ENCODE data around the gene BLOC1S3. TPM values are rescaled to one million over a fixed set of nuclear protein-coding genes. Genes with fewer than 3 reads are reported as not detected.

Gene BLOC1S3
- total RNA-seq, 2 experiments from 2014 or later: 16.3 to 20.4 TPM

GRCh38 chr19:45150751-45151281 is 27.8 kb upstream of the BLOC1S3 start:
- POLR2A ChIA-PET: interaction anchor here (0.5 to 2.5 kb wide), 2 partner anchors 14 to 20 kb away, joined by 3 to 6 read pairs; no protein-coding TSS in a partner anchor

DNA sequence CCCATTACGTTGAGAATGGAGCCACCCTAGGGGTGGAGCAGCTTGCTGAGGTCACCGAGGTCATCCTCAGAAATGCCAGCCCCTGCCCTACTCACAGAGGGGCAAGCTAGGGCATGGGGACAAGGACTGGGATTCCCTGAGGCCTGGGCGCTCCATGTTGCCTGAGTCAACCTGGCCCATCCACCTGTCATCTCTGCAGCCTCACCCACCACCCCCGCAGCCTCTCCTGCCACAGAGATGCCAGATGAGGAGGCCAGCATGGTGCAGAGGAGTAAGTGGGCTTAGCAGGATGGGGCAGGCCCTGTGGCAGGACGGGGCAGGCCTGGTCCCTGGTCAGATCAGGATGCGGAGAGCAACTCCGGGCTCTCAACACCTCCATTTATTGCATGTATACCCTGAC is 27.3 kb upstream of the BLOC1S3 start:
- Mint-ChIP-seq H3K4me3 (no peak overlapping the region), H3K4me1 (peaks cover 29% of the 10 kb centered on the region), H3K27ac (no peak overlapping the region), H3K9me3 (peaks cover 2% of the 10 kb centered on the region), H3K36me3 (ENCODE audit: low read depth) (peaks cover 4% of the 10 kb centered on the region), H3K27me3 (peaks cover 25% of the 10 kb centered on the region)
- ChIA-PET CTCF (no interaction called here), POLR2A (interaction anchor here (0.5 to 3.3 kb wide), 4 partner anchors 13 to 27 kb away, joined by 3 to 20 read pairs (median 4); partner anchors contain the start of genes BLOC1S3 and TRAPPC6A)
- no peak for DNase-seq

More at GRCh38 chr19:45150751-45151281, 27.8 kb upstream of the BLOC1S3 start:
- H3K4me1 Mint-ChIP-seq: peaks cover 29% of the 10 kb centered on the region
- no peak overlapping the region for H3K4me3 Mint-ChIP-seq
- H3K27ac Mint-ChIP-seq: no peak overlapping the region
- peaks cover 24% of the 10 kb centered on the region for H3K27me3 Mint-ChIP-seq
- CTCF ChIA-PET: no interaction called here
- DNase-seq: no peak
- peaks cover 4% of the 10 kb centered on the region for H3K36me3 Mint-ChIP-seq (ENCODE audit: low read depth)
- H3K9me3 Mint-ChIP-seq: peaks cover 2% of the 10 kb centered on the region

DNA sequence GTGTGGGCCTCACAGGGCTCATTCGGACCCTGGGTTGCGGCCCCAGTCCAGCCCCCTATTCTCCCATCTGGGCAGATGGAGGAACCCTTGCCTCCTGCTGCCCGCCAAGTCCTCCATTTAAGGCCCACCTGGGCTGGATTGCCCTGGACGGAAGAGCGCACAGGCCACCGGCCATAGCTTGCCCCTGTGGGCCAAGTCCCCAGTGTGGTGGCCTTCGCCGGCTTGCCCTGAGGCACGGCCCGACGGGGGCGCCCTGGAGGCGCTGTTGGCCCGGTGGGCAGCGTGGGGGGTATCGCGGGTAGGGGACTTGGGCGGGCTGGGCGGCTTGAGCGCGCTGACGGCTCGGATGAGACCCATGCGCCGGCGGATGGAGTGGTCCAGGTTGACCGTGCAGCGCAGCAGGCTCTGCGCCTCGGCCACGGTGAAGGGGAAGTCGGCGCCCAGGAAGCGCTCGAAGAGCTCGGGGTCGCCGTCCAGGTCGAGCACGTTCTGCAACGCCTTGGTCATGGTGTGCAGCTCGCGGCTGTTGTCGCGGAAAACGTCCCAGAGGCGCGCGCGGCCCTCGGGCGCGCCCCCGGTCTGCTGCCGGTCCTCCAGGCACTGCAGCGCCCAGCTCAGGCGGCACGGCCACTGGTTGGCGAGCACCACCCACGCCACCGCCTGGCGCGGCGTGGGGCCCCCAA is 26.6 kb upstream of the BLOC1S3 start:
- Mint-ChIP-seq H3K4me1 (peaks cover 29% of the 10 kb centered on the region), H3K27me3 (peaks cover 26% of the 10 kb centered on the region), H3K9me3 (peaks cover 2% of the 10 kb centered on the region), H3K36me3 (ENCODE audit: low read depth) (peaks cover 4% of the 10 kb centered on the region), H3K4me3 (no peak overlapping the region), H3K27ac (no peak overlapping the region)
- CTCF ChIA-PET: interaction anchor here (3.3 kb wide), 1 partner anchor 26 kb away, joined by 9 read pairs; the partner anchor contains the start of genes BLOC1S3 and TRAPPC6A
- no peak for DNase-seq
- POLR2A ChIA-PET: interaction anchor here (0.9 to 3.3 kb wide), 4 partner anchors 9 to 59 kb away, joined by 3 to 20 read pairs (median 3); partner anchors contain the start of genes BLOC1S3, PPP1R37 and TRAPPC6A

DNA sequence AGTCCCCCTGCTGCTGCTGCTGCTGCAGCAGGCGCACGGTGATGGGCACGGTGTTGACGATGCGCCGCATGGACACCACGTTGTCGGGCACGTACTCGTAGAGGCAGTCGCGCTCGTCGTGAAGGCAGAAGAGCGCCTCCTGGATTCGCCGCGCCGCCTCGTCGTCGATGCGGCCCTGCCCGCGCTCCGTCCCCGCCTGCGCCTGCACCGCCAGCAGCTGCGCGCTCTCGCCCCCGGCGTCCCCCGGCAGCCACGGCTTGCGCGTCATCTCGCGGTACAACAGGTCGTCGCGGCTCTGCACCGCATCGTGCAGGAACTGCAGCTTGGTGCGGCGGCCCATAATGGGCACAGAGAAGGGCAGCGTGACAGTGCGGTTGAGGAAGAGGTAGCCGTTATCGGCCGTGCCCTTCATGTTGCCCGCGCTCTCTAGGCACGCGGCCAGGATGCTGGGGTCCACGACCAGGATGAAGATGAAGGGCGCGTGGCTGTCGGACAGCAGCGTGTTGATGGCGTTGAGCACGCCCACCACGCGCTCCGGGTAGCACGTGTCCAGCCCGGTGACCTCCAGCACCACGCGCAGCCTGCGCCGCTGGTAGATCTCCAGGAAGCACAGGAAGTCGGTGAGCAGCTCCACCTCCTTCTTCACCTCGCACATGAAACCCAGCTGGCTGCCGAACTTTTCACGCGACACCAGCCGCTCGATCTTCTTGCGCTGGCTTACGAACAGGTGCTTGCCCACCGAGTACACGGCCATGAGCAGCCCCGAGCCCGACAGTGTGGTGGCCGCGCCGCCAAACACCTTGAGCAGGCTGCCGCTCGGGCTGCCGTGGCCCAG is 25.9 kb upstream of the BLOC1S3 start:
- CTCF ChIA-PET: interaction anchor here (0.6 to 3.3 kb wide), 4 partner anchors 15 to 185 kb away, joined by 3 to 9 read pairs (median 4); partner anchors contain the start of genes BLOC1S3 and TRAPPC6A
- Mint-ChIP-seq H3K36me3 (ENCODE audit: low read depth) (peaks cover 4% of the 10 kb centered on the region), H3K9me3 (peaks cover 2% of the 10 kb centered on the region), H3K4me3 (peak overlapping the region; percentile 49), H3K27me3 (peaks cover 30% of the 10 kb centered on the region), H3K4me1 (peaks cover 29% of the 10 kb centered on the region), H3K27ac (no peak overlapping the region)
- POLR2A ChIA-PET: interaction anchor here (0.9 to 3.3 kb wide), 7 partner anchors 10 to 114 kb away, joined by 3 to 20 read pairs (median 4); partner anchors contain the start of genes BLOC1S3, CLASRP, PPP1R37 and TRAPPC6A
- peak; percentile 66 for DNase-seq

GRCh38 chr19:45153339-45154063 is 25.1 kb upstream of the BLOC1S3 start:
- Mint-ChIP-seq H3K9me3 (peaks cover 2% of the 10 kb centered on the region), H3K36me3 (ENCODE audit: low read depth) (peaks cover 4% of the 10 kb centered on the region), H3K27ac (no peak overlapping the region), H3K4me3 (peak overlapping the region; percentile 49), H3K27me3 (peaks cover 33% of the 10 kb centered on the region), H3K4me1 (peaks cover 29% of the 10 kb centered on the region)
- CTCF ChIA-PET: interaction anchor here (0.6 to 3.3 kb wide), 5 partner anchors 11 to 184 kb away, joined by 3 to 9 read pairs (median 4); partner anchors contain the start of genes BLOC1S3 and TRAPPC6A
- POLR2A ChIA-PET: interaction anchor here (0.9 to 3.3 kb wide), 6 partner anchors 11 to 115 kb away, joined by 3 to 20 read pairs (median 4); partner anchors contain the start of genes BLOC1S3, CLASRP and TRAPPC6A
- peak; percentile 40 for DNase-seq

- Mint-ChIP-seq H3K27me3 (peaks cover 33% of the 10 kb centered on the region), H3K4me1 (peaks cover 28% of the 10 kb centered on the region), H3K4me3 (no peak overlapping the region), H3K9me3 (peaks cover 2% of the 10 kb centered on the region), H3K27ac (no peak overlapping the region), H3K36me3 (ENCODE audit: low read depth) (peaks cover 4% of the 10 kb centered on the region)
- no peak for DNase-seq
- POLR2A ChIA-PET: interaction anchor here (0.5 to 3.3 kb wide), 4 partner anchors 16 to 222 kb away, joined by 3 to 20 read pairs (median 6); partner anchors contain the start of genes BLOC1S3 and TRAPPC6A
- CTCF ChIA-PET: interaction anchor here (1.0 to 3.3 kb wide), 4 partner anchors 10 to 62 kb away, joined by 3 to 9 read pairs (median 4); partner anchors contain the start of genes BLOC1S3 and TRAPPC6A
Observed at GRCh38 chr19:45154064-45154827, 24.3 kb upstream of the BLOC1S3 start.

GRCh38 chr19:45156011-45156630 is 22.5 kb upstream of the BLOC1S3 start:
- CTCF ChIA-PET: no interaction called here
- H3K9me3 Mint-ChIP-seq: peaks cover 2% of the 10 kb centered on the region
- H3K4me3 Mint-ChIP-seq: no peak overlapping the region
- peaks cover 24% of the 10 kb centered on the region for H3K4me1 Mint-ChIP-seq
- DNase-seq: no peak
- no peak overlapping the region for H3K27ac Mint-ChIP-seq
- H3K36me3 Mint-ChIP-seq (ENCODE audit: low read depth): peaks cover 4% of the 10 kb centered on the region
- POLR2A ChIA-PET: no interaction called here
- peaks cover 34% of the 10 kb centered on the region for H3K27me3 Mint-ChIP-seq

GRCh38 chr19:45156751-45157150 is 21.8 kb upstream of the BLOC1S3 start:
- peaks cover 31% of the 10 kb centered on the region for H3K27me3 Mint-ChIP-seq

GRCh38 chr19:45158503-45159209 is 19.9 kb upstream of the BLOC1S3 start:
- Mint-ChIP-seq H3K4me1 (peaks cover 12% of the 10 kb centered on the region), H3K27me3 (peaks cover 24% of the 10 kb centered on the region), H3K9me3 (no peaks in the 10 kb centered on the region), H3K36me3 (ENCODE audit: low read depth) (no peaks in the 10 kb centered on the region), H3K4me3 (no peak overlapping the region), H3K27ac (no peak overlapping the region)
- no peak for DNase-seq
- POLR2A ChIA-PET: interaction anchor here (1.2 kb wide), 1 partner anchor 11 kb away, joined by 4 read pairs; no protein-coding TSS in a partner anchor
- CTCF ChIA-PET: no interaction called here

More at GRCh38 chr19:45156751-45157150, 21.8 kb upstream of the BLOC1S3 start:
- Mint-ChIP-seq H3K36me3 (ENCODE audit: low read depth) (peaks cover 4% of the 10 kb centered on the region), H3K4me3 (no peak overlapping the region), H3K4me1 (peaks cover 19% of the 10 kb centered on the region), H3K9me3 (peaks cover 2% of the 10 kb centered on the region), H3K27ac (no peak overlapping the region)
- POLR2A ChIA-PET: no interaction called here
- CTCF ChIA-PET: no interaction called here
- no peak for DNase-seq

DNA sequence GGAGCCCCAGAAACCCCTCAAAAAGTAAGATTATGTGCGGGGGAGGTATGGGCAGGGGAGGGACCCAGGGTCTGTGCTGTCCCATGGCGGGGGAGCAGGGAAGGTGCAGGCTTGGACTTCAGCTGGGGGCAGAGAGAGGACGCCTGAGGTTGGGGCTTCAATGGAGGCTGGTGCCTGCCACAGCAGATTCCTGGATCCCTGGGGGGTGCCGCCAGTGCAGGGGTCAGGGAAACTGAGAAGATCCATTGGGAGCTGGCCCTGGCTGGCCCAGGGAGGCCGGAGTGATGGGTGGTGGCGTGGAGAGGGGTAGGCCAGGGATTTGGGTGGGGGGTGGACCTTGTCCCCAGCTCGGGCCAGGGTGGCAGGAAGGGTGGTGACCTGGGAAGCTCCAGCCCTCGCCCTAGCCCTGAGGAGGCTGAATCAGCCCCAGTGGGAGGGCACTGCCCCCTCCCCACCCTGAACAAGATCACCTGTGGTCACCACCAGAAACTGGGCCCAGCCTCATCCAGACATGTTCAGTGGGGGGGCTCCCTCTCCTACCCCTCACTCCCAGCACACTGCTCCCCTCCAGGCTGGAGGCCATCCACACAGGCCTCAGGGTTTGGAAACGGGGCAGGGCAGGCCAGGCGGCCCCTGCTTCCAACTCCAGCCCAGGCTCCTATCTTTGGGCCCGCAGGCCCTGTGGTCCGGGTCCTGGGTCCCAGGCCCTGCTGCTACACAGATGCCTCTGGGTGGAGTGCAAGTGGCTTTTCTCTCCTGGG is 19.2 kb upstream of the BLOC1S3 start:
- Mint-ChIP-seq H3K4me3 (no peak overlapping the region), H3K27me3 (peaks cover 17% of the 10 kb centered on the region), H3K27ac (no peak overlapping the region), H3K9me3 (no peaks in the 10 kb centered on the region), H3K4me1 (peaks cover 12% of the 10 kb centered on the region), H3K36me3 (ENCODE audit: low read depth) (no peaks in the 10 kb centered on the region)
- ChIA-PET CTCF (no interaction called here), POLR2A (interaction anchor here (0.9 to 1.2 kb wide), 2 partner anchors 10 to 12 kb away, joined by 3 to 4 read pairs; no protein-coding TSS in a partner anchor)
- DNase-seq: no peak
